OCI-LY7 (cell line): ENCODE measurements around the gene CACNA2D2. TPM values are rescaled to one million over a fixed set of nuclear protein-coding genes. Genes with fewer than 3 reads are reported as not detected.

Experiments
- BruUV-seq: library from RNA; stranded (reverse); fragments of 400-500 nt; replicated peaks from 2 replicates; lab custom pipeline; 2021; lab: Mats Ljungman, UMichigan
- CTCF ChIA-PET: fragments of 300-600 bp; sonication (Branson Sonifier 250); formaldehyde crosslinking; loops from one replicate; lab custom pipeline; 2022; ENCODE audit warnings: antibody characterized with exemption; ENCODE audit not compliant: unreplicated experiment; lab: Charles Lee
- POLR2A ChIA-PET: fragments of 300-600 bp; sonication (Branson Sonifier 250); formaldehyde crosslinking; loops from one replicate; lab custom pipeline; 2022; ENCODE audit warnings: antibody characterized with exemption; lab: Charles Lee
- DNase-seq: peaks from one replicate; pipeline ENCODE4 v3.0.0-alpha.2; 2015; ENCODE audit warnings: low spot score
- H2AFZ ChIP-seq: fragments of 200-600 bp; sonication (generic), shearing (Covaris generic); 2 replicates; pipeline ENCODE4 v1.6.1; 2014; ENCODE audit warnings: mild to moderate bottlenecking, antibody characterized with exemption, low read length, moderate library complexity
- H3K27ac ChIP-seq: fragments of 200-600 bp; sonication (generic); 2 replicates; pipeline ENCODE4 v1.5.1; 2014; ENCODE audit warnings: mixed run types, low read depth, mild to moderate bottlenecking, moderate library complexity, low read length, inconsistent platforms; ENCODE audit not compliant: poor library complexity, severe bottlenecking
- H3K36me3 ChIP-seq: fragments of 200-600 bp; sonication (generic); 2 replicates; pipeline ENCODE4 v1.6.1; 2014; ENCODE audit warnings: mild to moderate bottlenecking, antibody characterized with exemption, low read length, moderate library complexity, mixed read lengths; ENCODE audit not compliant: insufficient read depth
- H3K4me1 ChIP-seq: fragments of 200-600 bp; sonication (generic); 2 replicates; pipeline ENCODE4 v1.5.1; 2014; ENCODE audit warnings: mild to moderate bottlenecking, low read length; ENCODE audit not compliant: insufficient read depth, poor library complexity, severe bottlenecking
- H3K4me2 ChIP-seq: fragments of 200-600 bp; sonication (generic); 2 replicates; pipeline ENCODE4 v1.6.1; 2014; ENCODE audit warnings: mild to moderate bottlenecking, low read length
- H3K4me3 ChIP-seq: fragments of 200-600 bp; sonication (generic); 2 replicates; pipeline ENCODE4 v1.5.1; 2014; ENCODE audit warnings: mild to moderate bottlenecking, low read depth, low read length; ENCODE audit not compliant: poor library complexity, severe bottlenecking
- H3K79me2 ChIP-seq: fragments of 200-600 bp; sonication (generic); 2 replicates; pipeline ENCODE4 v1.6.1; 2016; ENCODE audit warnings: low read depth, mild to moderate bottlenecking, low read length, moderate library complexity, mixed read lengths; ENCODE audit not compliant: insufficient read depth
- H3K9me2 ChIP-seq: fragments of 200-600 bp; sonication (generic); 2 replicates; pipeline ENCODE4 v1.6.1; 2016; ENCODE audit warnings: mild to moderate bottlenecking, low read length, mixed read lengths; ENCODE audit not compliant: insufficient read depth
- H3K9me3 ChIP-seq: fragments of 200-600 bp; sonication (generic); 2 replicates; pipeline ENCODE4 v1.6.1; 2014; ENCODE audit warnings: mild to moderate bottlenecking, mixed run types, low read length, mixed read lengths
- H4K20me1 ChIP-seq: fragments of 200-600 bp; sonication (generic); 2 replicates; pipeline ENCODE4 v1.6.1; 2014; ENCODE audit warnings: mild to moderate bottlenecking, antibody characterized with exemption, low read length, moderate library complexity, mixed read lengths; ENCODE audit not compliant: insufficient read depth
- EZH2phosphoT487 ChIP-seq: fragments of 200-600 bp; sonication (generic); IDR thresholded peaks from 2 replicates; pipeline ENCODE4 v1.6.1; 2018; ENCODE audit warnings: low read depth, borderline replicate concordance, mild to moderate bottlenecking, mixed run types, antibody characterized with exemption, low read length, moderate library complexity, mixed read lengths
- intact Hi-C: fragments of 100-400 bp; cut with micrococcal nuclease; formaldehyde crosslinking; loops from one replicate; pipeline ENCODE4 v1.10.0; 2022; ENCODE audit not compliant: unreplicated experiment
- total RNA-seq, 2 experiments: library from RNA; depleted of rRNA in 1 of 2; stranded (reverse); fragments of >200 nt in 1 of 2; shearing (Covaris generic) in 1 of 2; gene quantifications; 2 replicates each; pipeline ENCODE4 v1.2.3, GENCODE V29; 2014 to 2022
- TF ChIP-seq, protein P1 (sequence below): fragments of 200-600 bp; sonication (generic); conservative IDR thresholded peaks from 2 replicates; pipeline ENCODE4 v1.5.1; 2014; ENCODE audit warnings: mild to moderate bottlenecking, antibody characterized with exemption, low read length, moderate library complexity, mixed read lengths

CACNA2D2 gene
- total RNA-seq, 2 experiments from 2014 or later = 0.09 to 0.21 TPM

DNA sequence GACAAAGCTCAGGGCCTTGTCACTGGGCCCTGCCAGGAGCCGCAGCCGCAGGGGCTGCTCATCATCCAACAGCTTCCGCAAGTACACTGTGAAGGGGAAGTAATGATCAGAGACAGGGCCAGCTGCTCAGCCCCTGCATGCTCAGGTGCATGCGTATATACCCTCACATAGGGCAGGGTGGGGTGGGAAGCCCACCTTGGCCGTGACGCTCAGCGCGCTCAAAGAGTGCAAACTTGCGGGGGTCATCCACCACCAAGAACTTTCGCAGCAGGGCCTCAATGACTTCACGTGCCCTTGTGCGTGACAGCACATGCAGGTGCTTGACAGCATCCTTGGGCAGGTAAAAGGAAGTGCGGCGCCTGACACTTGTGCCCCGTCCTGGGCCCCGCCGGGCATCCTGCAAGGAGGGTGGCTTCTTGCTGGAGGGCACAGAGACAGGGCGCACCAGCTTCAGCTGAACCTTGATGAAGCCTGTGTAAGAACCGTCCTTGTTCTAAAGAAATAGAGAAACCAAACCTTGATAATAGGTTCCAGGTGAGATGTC, 172.0 kb downstream of the CACNA2D2 start:
- Histone ChIP-seq H3K9me2 (no peaks in the 10 kb centered on the region), H3K4me2 (no peak overlapping the region), H3K4me3 (no peak overlapping the region), H3K9me3 (no peaks in the 10 kb centered on the region), H3K27ac (no peak overlapping the region), H3K36me3 (peaks cover 66% of the 10 kb centered on the region), H4K20me1 (peaks cover 5% of the 10 kb centered on the region), H3K79me2 (peaks cover 51% of the 10 kb centered on the region), H2AFZ (no peak overlapping the region), H3K4me1 (peaks cover 42% of the 10 kb centered on the region)
- no peak for TF ChIP-seq EZH2phosphoT487
- TF ChIP-seq, protein P1, sequence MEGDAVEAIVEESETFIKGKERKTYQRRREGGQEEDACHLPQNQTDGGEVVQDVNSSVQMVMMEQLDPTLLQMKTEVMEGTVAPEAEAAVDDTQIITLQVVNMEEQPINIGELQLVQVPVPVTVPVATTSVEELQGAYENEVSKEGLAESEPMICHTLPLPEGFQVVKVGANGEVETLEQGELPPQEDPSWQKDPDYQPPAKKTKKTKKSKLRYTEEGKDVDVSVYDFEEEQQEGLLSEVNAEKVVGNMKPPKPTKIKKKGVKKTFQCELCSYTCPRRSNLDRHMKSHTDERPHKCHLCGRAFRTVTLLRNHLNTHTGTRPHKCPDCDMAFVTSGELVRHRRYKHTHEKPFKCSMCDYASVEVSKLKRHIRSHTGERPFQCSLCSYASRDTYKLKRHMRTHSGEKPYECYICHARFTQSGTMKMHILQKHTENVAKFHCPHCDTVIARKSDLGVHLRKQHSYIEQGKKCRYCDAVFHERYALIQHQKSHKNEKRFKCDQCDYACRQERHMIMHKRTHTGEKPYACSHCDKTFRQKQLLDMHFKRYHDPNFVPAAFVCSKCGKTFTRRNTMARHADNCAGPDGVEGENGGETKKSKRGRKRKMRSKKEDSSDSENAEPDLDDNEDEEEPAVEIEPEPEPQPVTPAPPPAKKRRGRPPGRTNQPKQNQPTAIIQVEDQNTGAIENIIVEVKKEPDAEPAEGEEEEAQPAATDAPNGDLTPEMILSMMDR = no peak
- intact Hi-C loops = no loop called here
- ChIA-PET CTCF (interaction anchor here (0.7 kb wide), 1 partner anchor 104 kb away, joined by 3 read pairs; no protein-coding TSS in a partner anchor), POLR2A (no interaction called here)
- DNase-seq = no peak
- no TSS peak for BruUV-seq

DNA sequence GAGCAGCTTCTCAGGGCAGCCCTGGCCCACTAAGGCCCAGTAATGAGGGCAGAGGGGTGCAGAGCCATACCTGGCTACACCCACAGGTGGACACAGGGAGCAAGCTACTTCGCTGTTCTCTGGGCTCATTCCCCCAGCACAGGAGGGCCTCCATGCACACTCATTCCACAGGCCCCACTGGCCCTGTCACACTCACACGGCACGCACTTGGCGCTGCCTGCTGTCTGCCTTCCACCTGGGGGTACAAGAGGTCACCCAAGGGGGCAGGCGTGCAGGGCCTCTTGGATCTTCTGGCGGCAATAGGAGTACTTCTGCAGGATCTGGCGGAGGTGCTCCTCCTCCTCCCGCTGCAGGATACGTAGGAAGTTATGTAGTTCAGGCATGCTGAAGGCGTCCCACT, 173.1 kb downstream of the CACNA2D2 start:
- H3K36me3 ChIP-seq = peaks cover 65% of the 10 kb centered on the region
- no peaks in the 10 kb centered on the region for H3K9me3 ChIP-seq
- H3K4me2 ChIP-seq = no peak overlapping the region
- H3K4me1 ChIP-seq = peaks cover 34% of the 10 kb centered on the region
- no TSS peak for BruUV-seq
- TF ChIP-seq, protein P1 = no peak
- TF ChIP-seq EZH2phosphoT487 = no peak
- intact Hi-C loops = no loop called here
- H3K4me3 ChIP-seq = no peak overlapping the region
- H3K79me2 ChIP-seq = peaks cover 40% of the 10 kb centered on the region
- H3K27ac ChIP-seq = no peak overlapping the region
- no peak for DNase-seq
- peaks cover 5% of the 10 kb centered on the region; the same call in 1 of the 2 replicates for H4K20me1 ChIP-seq
- H2AFZ ChIP-seq = no peak overlapping the region
- POLR2A ChIA-PET = no interaction called here
- CTCF ChIA-PET = no interaction called here
- no peaks in the 10 kb centered on the region for H3K9me2 ChIP-seq
